Neural cell (in vitro differentiated cells): ENCODE results near the gene MAGEB3.
"Not testable (repeated sequence)": the region's sequence is repeated elsewhere in the genome, so short reads cannot be mapped to it uniquely, and the experiment has no call there.

Experiments
- CTCF ChIP-seq: fragments of 450-650 bp; IDR thresholded peaks from 2 replicates; pipeline ENCODE4 v1.5.1; 2014; ENCODE audit warnings: antibody characterized with exemption, mild to moderate bottlenecking, moderate library complexity; ENCODE audit not compliant: poor library complexity, severe bottlenecking
- EP300 ChIP-seq: fragments of 450-650 bp; conservative IDR thresholded peaks from 2 replicates; pipeline ENCODE4 v1.6.1; 2014; ENCODE audit warnings: antibody characterized with exemption, mild to moderate bottlenecking, moderate library complexity; ENCODE audit not compliant: poor library complexity, severe bottlenecking
- EZH2 ChIP-seq: fragments of 200-600, 300-800 bp; shearing (Covaris generic), sonication (generic); IDR thresholded peaks from 2 replicates; pipeline ENCODE4 v1.6.1; 2014; ENCODE audit warnings: antibody characterized with exemption, low read length, borderline replicate concordance, mild to moderate bottlenecking; ENCODE audit not compliant: insufficient read depth, poor library complexity, severe bottlenecking
- MXI1 ChIP-seq: fragments of 450-650 bp; conservative IDR thresholded peaks from 2 replicates; pipeline ENCODE4 v1.6.1; 2014; ENCODE audit warnings: antibody characterized with exemption, mild to moderate bottlenecking; ENCODE audit not compliant: poor library complexity, severe bottlenecking
- POLR2AphosphoS5 ChIP-seq: IDR thresholded peaks from 2 replicates; pipeline ENCODE4 v1.6.1; 2012
- RAD21 ChIP-seq: fragments of 450-650 bp; conservative IDR thresholded peaks from 2 replicates; pipeline ENCODE4 v1.6.1; 2014; ENCODE audit warnings: antibody characterized with exemption, mild to moderate bottlenecking, moderate library complexity
- SMC3 ChIP-seq: fragments of 450-650 bp; conservative IDR thresholded peaks from 2 replicates; pipeline ENCODE4 v1.6.1; 2014; ENCODE audit warnings: antibody characterized with exemption, mild to moderate bottlenecking, moderate library complexity; ENCODE audit not compliant: poor library complexity
- TAF1 ChIP-seq: IDR thresholded peaks from 2 replicates; pipeline ENCODE4 v1.6.1; 2012; ENCODE audit warnings: low read depth
- TF ChIP-seq, protein P1 (sequence below): IDR thresholded peaks from 2 replicates; pipeline ENCODE4 v1.6.1; 2012; ENCODE audit warnings: borderline replicate concordance

- TF ChIP-seq CTCF, EZH2, POLR2AphosphoS5, SMC3, RAD21, EP300, TAF1, MXI1: not testable (repeated sequence)
- TF ChIP-seq, protein P1, sequence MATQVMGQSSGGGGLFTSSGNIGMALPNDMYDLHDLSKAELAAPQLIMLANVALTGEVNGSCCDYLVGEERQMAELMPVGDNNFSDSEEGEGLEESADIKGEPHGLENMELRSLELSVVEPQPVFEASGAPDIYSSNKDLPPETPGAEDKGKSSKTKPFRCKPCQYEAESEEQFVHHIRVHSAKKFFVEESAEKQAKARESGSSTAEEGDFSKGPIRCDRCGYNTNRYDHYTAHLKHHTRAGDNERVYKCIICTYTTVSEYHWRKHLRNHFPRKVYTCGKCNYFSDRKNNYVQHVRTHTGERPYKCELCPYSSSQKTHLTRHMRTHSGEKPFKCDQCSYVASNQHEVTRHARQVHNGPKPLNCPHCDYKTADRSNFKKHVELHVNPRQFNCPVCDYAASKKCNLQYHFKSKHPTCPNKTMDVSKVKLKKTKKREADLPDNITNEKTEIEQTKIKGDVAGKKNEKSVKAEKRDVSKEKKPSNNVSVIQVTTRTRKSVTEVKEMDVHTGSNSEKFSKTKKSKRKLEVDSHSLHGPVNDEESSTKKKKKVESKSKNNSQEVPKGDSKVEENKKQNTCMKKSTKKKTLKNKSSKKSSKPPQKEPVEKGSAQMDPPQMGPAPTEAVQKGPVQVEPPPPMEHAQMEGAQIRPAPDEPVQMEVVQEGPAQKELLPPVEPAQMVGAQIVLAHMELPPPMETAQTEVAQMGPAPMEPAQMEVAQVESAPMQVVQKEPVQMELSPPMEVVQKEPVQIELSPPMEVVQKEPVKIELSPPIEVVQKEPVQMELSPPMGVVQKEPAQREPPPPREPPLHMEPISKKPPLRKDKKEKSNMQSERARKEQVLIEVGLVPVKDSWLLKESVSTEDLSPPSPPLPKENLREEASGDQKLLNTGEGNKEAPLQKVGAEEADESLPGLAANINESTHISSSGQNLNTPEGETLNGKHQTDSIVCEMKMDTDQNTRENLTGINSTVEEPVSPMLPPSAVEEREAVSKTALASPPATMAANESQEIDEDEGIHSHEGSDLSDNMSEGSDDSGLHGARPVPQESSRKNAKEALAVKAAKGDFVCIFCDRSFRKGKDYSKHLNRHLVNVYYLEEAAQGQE: not testable (repeated sequence)
Observed at GRCh38 chrX:30193910-30194309, 36.5 kb upstream of the MAGEB3 start.
